Liver (tissue), 9 donors: ENCODE data around the gene ZNF20. TPM values are rescaled to one million over a fixed set of nuclear protein-coding genes. Genes with fewer than 3 reads are reported as not detected.
A peak's percentile ranks its signal among the peaks of the same experiment; 100 is the strongest.

Source experiments
- DNase-seq: peaks from one replicate; pipeline ENCODE4 v3.0.0-alpha.2; 2017; ENCODE audit warnings: low spot score
- H3K27ac ChIP-seq, 2 donors: one replicate each; pipeline ENCODE4 v1.7.0; 2013; ENCODE audit warnings: inconsistent platforms in 2 of 2, low read length in 2 of 2, control low read depth in 1 of 2, low read depth in 1 of 2, mild to moderate bottlenecking in 1 of 2
- H3K27me3 ChIP-seq, 4 donors: one replicate each; pipeline versions ENCODE4 v1.6.1 to v1.7.0; 2013; ENCODE audit warnings: low read length in 3 of 4, inconsistent platforms in 1 of 4, mild to moderate bottlenecking in 1 of 4, moderate library complexity in 1 of 4; ENCODE audit not compliant: control insufficient read depth in 4 of 4, insufficient read depth in 4 of 4
- H3K36me3 ChIP-seq, 4 donors: one replicate each; pipeline versions ENCODE4 v1.6.1 to v1.7.0; 2013; ENCODE audit warnings: low read length in 3 of 4, mild to moderate bottlenecking in 3 of 4, low read depth in 1 of 4, moderate library complexity in 1 of 4; ENCODE audit not compliant: control insufficient read depth in 4 of 4, insufficient read depth in 3 of 4
- H3K4me1 ChIP-seq, 4 donors: one replicate each; pipeline versions ENCODE4 v1.6.1 to v1.7.0; 2013; ENCODE audit warnings: low read length in 3 of 4, mild to moderate bottlenecking in 3 of 4, moderate library complexity in 1 of 4; ENCODE audit not compliant: control insufficient read depth in 4 of 4, insufficient read depth in 4 of 4
- H3K4me3 ChIP-seq, 3 donors: one replicate each; pipeline versions ENCODE4 v1.6.1 to v1.7.0; 2013; ENCODE audit warnings: low read length in 3 of 3, control low read depth in 1 of 3, low read depth in 1 of 3, mild to moderate bottlenecking in 1 of 3
- H3K9ac ChIP-seq, 2 donors: one replicate each; pipeline ENCODE4 v1.7.0; 2013; ENCODE audit warnings: low read length in 2 of 2, mild to moderate bottlenecking in 2 of 2, moderate library complexity in 2 of 2, control low read depth in 1 of 2, low read depth in 1 of 2
- H3K9me3 ChIP-seq, 4 donors: one replicate each; pipeline versions ENCODE4 v1.6.1 to v1.7.0; 2013; ENCODE audit warnings: low read length in 3 of 4; ENCODE audit not compliant: control insufficient read depth in 4 of 4
- ATF3 ChIP-seq: IDR thresholded peaks from 2 replicates; pipeline ENCODE4 v1.6.1; 2016; ENCODE audit warnings: antibody characterized with exemption
- CTCF ChIP-seq: fragments of 150-350 bp; IDR thresholded peaks from 2 replicates; pipeline ENCODE4 v1.5.1; 2017; ENCODE audit warnings: improper control_type of control experiment, low read depth, low read length; ENCODE audit not compliant: missing input control
- EGR1 ChIP-seq, 2 donors: IDR thresholded peaks; 2 replicates each; pipeline ENCODE4 v1.6.1; 2016 to 2018; ENCODE audit warnings: antibody characterized with exemption in 2 of 2, low read depth in 2 of 2
- FOXA1 ChIP-seq: IDR thresholded peaks from 2 replicates; pipeline ENCODE4 v1.6.1; 2016; ENCODE audit warnings: antibody characterized with exemption
- FOXA2 ChIP-seq: IDR thresholded peaks from 2 replicates; pipeline ENCODE4 v1.6.1; 2016; ENCODE audit warnings: antibody characterized with exemption
- GABPA ChIP-seq, 2 donors: IDR thresholded peaks in 1 of 2; conservative IDR thresholded peaks in 1 of 2; 2 replicates each; pipeline ENCODE4 v1.6.1; 2016; ENCODE audit warnings: antibody characterized with exemption in 2 of 2, mild to moderate bottlenecking in 1 of 2, moderate library complexity in 1 of 2
- HNF4A ChIP-seq, 2 donors: conservative IDR thresholded peaks; 2 replicates each; pipeline ENCODE4 v1.6.1; 2016; ENCODE audit warnings: antibody characterized with exemption in 2 of 2, mild to moderate bottlenecking in 2 of 2
- HNF4G ChIP-seq: IDR thresholded peaks from 2 replicates; pipeline ENCODE4 v1.6.1; 2016; ENCODE audit warnings: antibody characterized with exemption
- JUND ChIP-seq, 2 donors: IDR thresholded peaks; 2 replicates each; pipeline ENCODE4 v1.6.1; 2016; ENCODE audit warnings: antibody characterized with exemption in 2 of 2
- MAX ChIP-seq: IDR thresholded peaks from 2 replicates; pipeline ENCODE4 v1.6.1; 2016; ENCODE audit warnings: antibody characterized with exemption
- NR2F2 ChIP-seq: IDR thresholded peaks from 2 replicates; pipeline ENCODE4 v1.6.1; 2016; ENCODE audit warnings: antibody characterized with exemption
- RAD21 ChIP-seq, 2 donors: IDR thresholded peaks; 2 replicates each; pipeline ENCODE4 v1.6.1; 2016; ENCODE audit warnings: antibody characterized with exemption in 2 of 2, mild to moderate bottlenecking in 2 of 2
- REST ChIP-seq: IDR thresholded peaks from 2 replicates; pipeline ENCODE4 v1.6.1; 2016; ENCODE audit warnings: antibody characterized with exemption, mild to moderate bottlenecking
- RXRA ChIP-seq, 2 donors: IDR thresholded peaks; 2 replicates each; pipeline ENCODE4 v1.6.1; 2017 to 2018; ENCODE audit warnings: antibody characterized with exemption in 2 of 2, mild to moderate bottlenecking in 1 of 2
- SP1 ChIP-seq: IDR thresholded peaks from 2 replicates; pipeline ENCODE4 v1.6.1; 2018; ENCODE audit warnings: antibody characterized with exemption, mild to moderate bottlenecking
- TAF1 ChIP-seq: conservative IDR thresholded peaks from 2 replicates; pipeline ENCODE4 v1.6.1; 2016; ENCODE audit warnings: antibody characterized with exemption, mild to moderate bottlenecking
- YY1 ChIP-seq: IDR thresholded peaks from 2 replicates; pipeline ENCODE4 v1.6.1; 2016; ENCODE audit warnings: antibody characterized with exemption, mild to moderate bottlenecking
- ZBTB33 ChIP-seq: IDR thresholded peaks from 2 replicates; pipeline ENCODE4 v1.6.1; 2016; ENCODE audit warnings: antibody characterized with exemption
- WGBS: extraction: QIAGEN DNeasy Blood & Tissue Kit; methylation state at CpG from one replicate; pipeline ENCODE4 v1.1.7; 2013; 5-methylcytosine and 5-hydroxymethylcytosine counted together
- polyA plus RNA-seq, 2 donors: library from polyadenylated mRNA; stranded (reverse) in 1 of 2; unstranded in 1 of 2; fragments of 200-250 nt in 1 of 2; fragments of >200 nt in 1 of 2; fragmentation: Nextera tagmentation in 1 of 2; extraction: Ambion mirVana in 1 of 2; gene quantifications; one replicate each; pipeline versions ENCODE4 v1.2.1 to v1.2.3, GENCODE V29; 2013 to 2015
- total RNA-seq, 2 donors: library from RNA; depleted of rRNA; stranded (reverse); fragments of >200 nt; gene quantifications; one replicate each; pipeline ENCODE4 v1.2.3, GENCODE V29; 2014
- donor health status: healthy.
- donor health status: healthy.
- donor health status: healthy.
- donor health status: healthy.
- donor health status: healthy.

ZNF20 gene
- total and polyA plus RNA-seq, 4 donors: 0.13 to 1.8 (median 1.1) TPM

- H3K27me3 ChIP-seq: no peaks in the 10 kb centered on the region
- H3K4me3 ChIP-seq: peak overlapping the region; percentile 93 to 97 (median 96)
- peaks cover 0 to 7% (median under 1%) of the 10 kb centered on the region in 4 donors for H3K36me3 ChIP-seq
- peaks cover 0 to 2% (median 0%) of the 10 kb centered on the region in 4 donors for H3K9me3 ChIP-seq
- 21% methylated on average over 8 of the region's 8 CpGs for WGBS
- peak overlapping the region; percentile 90 to 96 for H3K27ac ChIP-seq
- H3K9ac ChIP-seq: peak overlapping the region in 1 of 2 donors; percentile 86
- peaks cover 7 to 19% (median 12%) of the 10 kb centered on the region in 4 donors for H3K4me1 ChIP-seq
- TF ChIP-seq MAX: no peak
- TF ChIP-seq EGR1 (IDR thresholded peaks at IDR 0.05; ENCODE audit: low read depth in 2 of 2): no peak
- TF ChIP-seq ATF3: no peak
- TF ChIP-seq ZBTB33: no peak
- TF ChIP-seq GABPA (IDR thresholded peaks at IDR 0.05 in 1 of 2, conservative IDR thresholded peaks at IDR 0.05 in 1 of 2): no peak
- no peak for TF ChIP-seq SP1
- no peak for TF ChIP-seq RXRA (IDR thresholded peaks at IDR 0.05)
- no peak for TF ChIP-seq HNF4A (conservative IDR thresholded peaks at IDR 0.05)
- TF ChIP-seq RAD21 (IDR thresholded peaks at IDR 0.05): no peak
- TF ChIP-seq TAF1: no peak
- TF ChIP-seq REST: no peak
- no peak for TF ChIP-seq JUND (IDR thresholded peaks at IDR 0.05)
- no peak for TF ChIP-seq YY1
- no peak for TF ChIP-seq HNF4G
- TF ChIP-seq FOXA1: no peak
- TF ChIP-seq FOXA2: no peak
- TF ChIP-seq NR2F2: no peak
- TF ChIP-seq CTCF: no peak
- DNase-seq: no peak
Measured at GRCh38 chr19:12162513-12162881, 22.3 kb upstream of the ZNF20 start.
